GM19035 (cell line): ENCODE data around the gene CCR7.

Experiments
- ATAC-seq: cut with Tn5 transposase; IDR thresholded peaks from one replicate; pipeline ENCODE4 v1.9.1; 2021; ENCODE audit not compliant: unreplicated experiment

The CCR7 gene

DNA sequence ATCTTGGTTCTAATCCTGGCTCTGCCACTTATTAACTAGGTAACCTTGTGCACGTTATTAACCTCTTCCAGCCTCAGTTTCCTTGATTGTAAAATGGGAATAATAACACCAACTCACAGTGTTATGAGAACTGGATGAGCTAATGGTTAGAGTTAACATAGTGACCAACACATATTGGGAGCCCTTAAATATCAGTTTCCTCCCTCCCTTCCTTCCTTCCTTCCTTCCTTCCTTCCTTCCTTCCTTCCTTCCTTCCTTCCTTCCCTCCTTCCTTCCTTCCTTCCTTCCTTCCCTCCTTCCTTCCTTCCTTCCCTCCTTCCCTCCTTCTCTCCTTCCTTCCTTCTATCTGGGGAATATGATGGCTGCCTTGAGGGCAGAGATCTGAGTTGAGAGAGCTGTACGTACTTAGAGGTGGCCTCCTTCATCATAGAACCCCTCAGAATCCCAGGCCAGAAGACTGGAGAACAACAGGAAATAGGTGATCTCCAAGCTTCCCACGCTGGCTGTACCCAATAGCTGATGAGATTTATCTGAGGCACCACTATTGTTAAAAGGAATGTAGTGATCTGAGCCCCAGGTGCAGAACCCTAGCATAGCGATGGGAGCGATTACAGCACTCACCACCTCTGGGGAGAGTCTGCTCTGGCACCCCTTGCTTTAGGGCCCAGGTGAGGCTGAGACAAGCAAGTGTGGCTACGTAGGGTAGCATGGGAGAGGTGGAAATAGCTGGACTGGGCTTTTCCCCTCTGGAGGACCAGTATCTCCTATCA, 26.2 kb downstream of the CCR7 start:
- no peak for ATAC-seq

DNA sequence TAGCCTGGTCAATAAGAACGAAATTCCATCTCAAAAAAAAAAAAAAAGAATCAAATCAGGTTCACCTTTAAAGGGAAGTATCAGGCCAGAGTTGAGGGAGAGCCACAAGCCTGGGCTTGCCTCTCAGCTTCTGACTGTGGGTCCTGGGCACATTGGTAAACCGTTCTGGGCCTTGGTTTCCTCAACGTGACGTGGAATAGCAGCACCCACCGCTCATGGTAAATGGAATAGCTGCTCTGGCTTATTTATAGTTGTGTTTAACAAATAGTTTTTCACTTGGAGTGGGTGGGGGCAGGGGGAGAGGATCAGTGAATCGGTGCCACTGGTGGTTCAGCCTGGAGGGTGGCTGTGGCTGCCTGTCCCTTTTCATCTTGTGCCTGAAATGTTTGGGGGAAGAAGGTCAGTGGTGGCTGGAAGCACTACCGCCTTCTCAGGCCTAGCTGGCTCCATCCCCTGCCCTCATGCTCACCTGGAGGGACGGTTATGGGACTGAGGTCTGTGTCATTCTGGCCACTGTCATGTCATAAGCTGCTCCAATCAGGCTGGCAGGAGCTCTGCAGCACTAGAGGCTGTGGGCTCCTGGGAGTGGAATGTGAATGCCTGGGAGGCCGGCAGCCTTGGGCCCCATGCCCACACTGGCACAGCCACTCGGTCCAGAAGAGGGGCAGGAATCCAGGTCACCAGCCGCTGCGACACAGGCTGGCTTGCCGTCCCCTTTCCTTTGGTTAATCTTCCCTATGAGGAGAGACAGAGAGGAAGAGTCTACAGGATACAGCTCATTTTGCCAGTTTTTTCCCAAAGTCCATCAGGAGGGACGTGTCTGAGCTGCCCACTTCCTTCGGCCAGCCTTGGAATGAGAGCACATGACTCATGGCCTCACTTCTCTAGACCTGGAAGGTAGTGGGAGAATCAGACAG, 27.0 kb downstream of the CCR7 start:
- no peak for ATAC-seq

DNA sequence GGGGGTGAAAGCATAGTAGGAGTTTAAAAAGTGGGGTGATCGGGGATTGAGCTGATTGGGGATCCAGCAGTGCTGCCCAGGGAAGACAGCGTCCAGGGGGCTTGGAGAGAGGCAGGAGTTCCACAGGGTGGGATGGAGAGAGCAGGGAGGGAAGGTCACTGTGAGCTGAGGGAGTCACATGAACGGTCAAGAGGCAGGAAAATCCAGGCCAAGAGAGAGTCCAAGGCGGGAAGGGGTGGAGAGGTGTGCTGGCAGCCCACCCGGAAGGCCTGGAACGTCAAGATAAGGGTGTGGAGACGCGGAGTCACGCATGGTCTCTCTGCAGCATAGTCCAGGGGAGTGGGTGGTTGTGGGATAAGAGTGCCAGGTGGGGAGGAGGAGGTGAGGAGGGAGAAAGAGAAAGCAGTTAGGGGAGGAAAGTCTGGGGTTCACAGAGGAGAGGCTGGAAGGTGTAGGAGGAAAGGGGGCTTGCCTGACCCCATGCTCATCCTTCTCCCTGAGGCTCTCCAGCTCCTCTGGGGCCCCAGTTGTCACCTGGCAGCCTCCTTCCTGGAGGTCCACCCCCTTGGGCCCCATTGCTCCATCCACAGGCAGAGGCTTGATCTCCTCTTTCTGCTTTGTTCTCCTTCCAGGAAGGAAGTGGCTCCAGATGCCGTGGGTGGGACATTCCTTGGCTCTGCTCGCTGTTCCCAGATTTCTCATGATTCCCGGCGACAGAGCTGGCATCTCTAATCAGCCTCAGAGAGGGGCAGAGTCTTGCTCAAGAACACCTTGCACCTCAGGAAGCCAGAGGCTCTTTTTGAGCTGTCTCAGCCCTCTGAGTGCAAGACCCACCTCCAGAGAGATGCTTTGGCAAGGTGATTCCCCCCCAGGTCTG, 28.7 kb downstream of the CCR7 start:
- no peak for ATAC-seq

DNA sequence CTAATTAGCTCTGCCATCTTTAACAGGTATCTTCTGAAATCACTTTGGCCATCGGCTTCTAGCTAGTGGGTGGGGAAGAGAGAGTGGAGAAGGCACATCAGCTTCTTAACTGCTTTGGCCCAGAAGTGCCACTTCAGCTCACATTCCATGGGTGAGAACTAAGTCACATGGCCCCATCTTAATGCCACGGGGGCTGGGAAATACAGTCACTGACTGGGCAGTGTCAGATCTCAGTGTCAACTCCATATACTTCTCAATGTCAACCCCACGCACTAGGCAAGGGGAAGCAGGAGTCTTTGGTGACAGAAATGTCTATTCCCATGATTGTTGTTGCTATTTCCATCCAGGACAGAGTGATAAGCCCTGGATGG, 29.4 kb downstream of the CCR7 start:
- ATAC-seq, result no peak

DNA sequence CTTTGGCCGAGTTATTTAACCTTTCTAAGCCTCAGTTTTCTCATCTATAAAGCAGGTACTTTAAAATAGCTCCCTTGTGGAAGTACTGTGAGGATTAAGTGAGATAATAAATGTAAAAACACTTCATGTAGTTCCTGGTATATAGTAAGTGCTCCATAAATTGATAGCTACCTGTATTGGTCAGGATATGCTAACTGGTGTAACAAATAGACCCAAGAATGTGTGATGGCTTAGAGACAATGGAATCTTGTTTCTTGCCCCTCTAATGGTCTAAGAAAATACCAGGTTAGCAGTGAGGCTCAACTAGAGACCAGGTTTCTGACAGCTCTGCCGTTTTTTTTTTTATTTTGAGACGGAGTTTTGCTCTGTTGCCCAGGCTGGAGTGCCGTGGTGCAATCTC, 29.8 kb downstream of the CCR7 start:
- ATAC-seq, result no peak

DNA sequence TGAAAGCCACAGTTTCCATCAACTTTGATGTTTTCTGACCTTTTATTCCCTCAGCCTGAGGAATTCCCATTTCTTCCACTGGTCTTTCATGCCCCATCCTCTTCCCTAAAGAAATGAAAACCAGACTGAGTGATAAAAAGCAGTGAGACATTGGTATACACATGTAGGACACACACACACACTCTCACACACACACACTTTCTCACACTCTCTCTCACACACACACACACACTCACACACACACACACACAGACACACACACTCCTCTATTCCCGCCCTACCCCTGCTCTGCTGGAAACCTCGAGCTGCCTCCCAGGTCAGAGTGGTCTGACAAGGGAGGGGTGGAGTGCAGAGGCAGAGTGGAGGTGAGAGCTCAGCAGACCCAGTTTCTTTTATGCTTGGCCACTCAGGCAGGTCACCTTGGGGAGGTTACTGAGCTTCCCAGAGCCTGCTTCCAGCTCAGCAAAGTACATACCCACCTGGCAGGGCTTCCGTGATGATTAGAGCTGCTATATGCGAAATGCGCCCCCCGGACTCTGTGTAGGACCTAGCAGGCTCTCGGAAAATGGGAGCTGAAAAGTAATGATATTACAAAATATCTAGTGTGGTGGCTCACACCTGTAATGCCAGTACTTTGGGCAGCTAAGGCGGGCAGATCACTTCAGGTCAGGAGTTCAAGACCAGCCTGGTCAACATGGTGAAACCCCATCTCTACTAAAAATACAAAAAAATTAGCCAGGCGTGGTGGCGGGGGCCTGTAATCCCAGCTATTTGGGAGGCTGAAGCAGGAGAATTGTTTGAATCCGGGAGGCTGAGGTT, 30.7 kb downstream of the CCR7 start:
- ATAC-seq, result no peak

DNA sequence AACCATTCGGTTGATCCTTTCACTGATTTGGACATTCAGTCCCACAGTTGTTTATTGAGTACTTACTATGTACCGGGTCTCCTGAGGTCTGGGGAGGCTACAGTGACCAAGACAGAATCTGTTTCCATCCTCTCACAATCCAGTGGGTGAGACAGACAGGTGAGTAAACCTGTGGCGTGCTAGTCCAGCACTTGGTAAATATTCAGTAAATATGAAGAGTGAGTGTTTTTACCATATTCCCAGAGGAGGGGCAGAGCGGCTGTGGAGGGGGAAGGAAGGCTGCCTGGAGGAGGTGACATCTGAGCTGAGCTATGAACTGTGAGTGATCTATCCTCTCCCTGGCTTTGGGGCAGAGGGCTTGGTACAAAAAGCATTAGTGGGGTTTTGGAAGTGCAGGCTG, 31.4 kb downstream of the CCR7 start:
- no peak for ATAC-seq

DNA sequence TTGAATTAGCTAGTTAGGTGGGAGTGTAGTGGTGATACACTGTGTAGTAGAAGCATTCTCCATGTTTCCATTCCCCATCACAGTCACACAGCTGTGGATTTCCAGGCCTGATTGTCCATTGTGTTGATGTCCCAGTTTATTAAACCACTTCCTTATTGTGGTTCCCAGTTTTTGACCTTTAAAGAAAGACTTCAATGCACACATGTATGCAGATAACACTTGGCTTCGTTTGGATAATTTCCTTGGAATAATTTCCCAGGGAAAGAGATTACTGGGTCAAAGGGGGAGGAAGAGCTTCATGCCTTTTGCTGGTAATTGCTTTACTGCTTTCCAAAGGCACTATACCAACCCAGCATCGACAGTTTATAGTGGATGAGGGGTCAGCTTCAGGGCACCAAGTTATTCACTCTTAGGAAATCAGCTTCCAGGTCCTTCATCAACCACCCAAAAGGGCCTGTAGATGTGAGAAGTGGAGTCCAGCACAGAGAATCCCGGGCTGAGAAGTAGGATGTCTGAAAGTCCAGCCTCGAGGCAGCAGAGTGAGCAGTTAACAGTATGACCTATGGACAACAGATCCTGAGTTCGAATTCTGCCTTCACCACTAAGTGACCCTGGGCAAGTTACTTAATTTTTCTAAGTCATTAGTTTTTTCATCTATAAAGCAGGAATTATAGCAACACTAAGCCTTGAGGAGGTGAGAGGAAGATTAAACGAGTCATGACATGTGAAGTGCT, 32.6 kb downstream of the CCR7 start:
- no peak for ATAC-seq

DNA sequence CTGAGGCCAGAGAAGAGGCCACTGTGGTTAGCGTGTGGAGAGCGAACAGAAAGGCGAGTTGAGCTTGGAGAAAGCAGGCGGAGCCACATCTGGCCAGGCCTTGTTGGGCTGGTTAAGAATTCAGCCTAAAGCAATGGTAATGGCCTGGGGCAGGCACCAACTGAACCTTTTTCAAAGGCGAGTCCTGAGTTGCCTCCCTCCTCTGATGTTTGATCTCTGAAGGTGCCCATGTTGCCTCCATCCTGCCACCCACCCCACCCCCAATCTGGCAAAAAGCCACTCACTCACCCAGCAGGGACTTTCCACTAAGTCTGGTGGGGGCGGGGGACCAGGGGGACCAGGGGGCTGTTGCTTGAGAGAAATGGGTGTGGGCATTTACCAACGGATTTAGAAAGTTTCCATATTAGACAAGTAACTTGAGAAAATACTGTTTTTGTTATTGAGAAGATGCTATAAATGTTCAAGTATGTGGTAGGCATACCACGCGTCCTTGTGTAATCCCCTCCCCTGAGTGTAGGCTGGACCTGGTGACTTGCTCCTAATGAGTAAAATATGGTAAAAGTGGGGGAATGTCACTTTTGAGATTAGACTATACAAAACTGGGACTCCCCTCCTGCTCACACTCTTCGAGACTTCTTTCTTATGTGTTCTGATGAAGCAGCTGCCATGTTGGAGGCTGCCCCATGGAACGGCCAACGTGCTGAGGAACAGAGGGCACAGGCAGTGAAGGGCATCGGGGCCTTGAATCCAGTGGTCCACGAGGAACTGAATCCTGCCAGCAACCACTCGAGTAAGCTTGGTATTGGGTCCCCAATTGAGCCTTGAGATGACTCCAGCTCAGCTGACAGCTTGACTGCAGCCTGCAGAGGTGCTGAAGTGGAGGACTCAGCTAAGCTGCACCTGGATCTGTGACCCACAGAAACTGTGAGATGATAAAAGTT, 34.0 kb downstream of the CCR7 start:
- ATAC-seq, result no peak

DNA sequence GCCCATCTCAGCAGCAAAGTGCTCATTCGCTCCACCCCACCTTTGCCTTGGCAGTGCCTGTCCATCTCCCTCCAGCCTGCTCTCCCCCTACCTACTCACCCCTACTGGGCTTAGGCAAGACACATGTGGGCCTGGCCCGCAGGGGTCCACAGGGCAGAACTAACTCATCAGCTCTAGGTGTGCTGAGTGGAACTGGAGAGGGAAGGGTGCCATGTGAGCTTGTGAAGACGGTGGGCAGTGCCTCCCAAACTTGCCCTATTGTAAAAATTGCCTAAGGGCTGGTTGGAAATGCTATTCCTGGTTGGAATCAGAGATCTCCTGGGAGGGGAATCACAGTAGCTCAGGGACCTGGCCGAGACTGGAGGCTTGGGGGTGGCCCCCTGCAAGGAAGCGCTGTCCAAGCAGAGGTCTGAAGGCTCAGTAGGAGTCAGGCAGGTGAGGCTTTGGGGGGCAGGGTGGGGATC, 34.7 kb downstream of the CCR7 start:
- no peak for ATAC-seq

DNA sequence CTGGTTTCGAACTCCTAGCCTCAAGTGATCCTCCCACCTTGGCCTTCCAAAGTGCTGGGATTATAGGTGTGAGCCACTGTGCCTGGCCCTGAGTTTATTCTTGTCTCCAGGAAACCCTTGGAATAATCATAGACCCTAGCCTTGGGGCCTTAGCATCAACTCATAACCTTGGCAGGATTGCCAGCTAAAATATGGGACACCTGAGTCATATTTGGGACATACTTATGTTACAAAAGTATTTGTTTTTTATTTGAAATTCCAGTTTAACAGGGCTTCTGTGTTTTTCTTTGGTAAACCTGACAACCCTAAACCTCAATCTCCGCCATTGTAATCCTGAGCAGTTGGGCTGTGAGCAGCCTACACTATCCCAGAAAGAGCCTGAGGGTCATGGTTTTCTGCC, 35.3 kb downstream of the CCR7 start:
- no peak for ATAC-seq

DNA sequence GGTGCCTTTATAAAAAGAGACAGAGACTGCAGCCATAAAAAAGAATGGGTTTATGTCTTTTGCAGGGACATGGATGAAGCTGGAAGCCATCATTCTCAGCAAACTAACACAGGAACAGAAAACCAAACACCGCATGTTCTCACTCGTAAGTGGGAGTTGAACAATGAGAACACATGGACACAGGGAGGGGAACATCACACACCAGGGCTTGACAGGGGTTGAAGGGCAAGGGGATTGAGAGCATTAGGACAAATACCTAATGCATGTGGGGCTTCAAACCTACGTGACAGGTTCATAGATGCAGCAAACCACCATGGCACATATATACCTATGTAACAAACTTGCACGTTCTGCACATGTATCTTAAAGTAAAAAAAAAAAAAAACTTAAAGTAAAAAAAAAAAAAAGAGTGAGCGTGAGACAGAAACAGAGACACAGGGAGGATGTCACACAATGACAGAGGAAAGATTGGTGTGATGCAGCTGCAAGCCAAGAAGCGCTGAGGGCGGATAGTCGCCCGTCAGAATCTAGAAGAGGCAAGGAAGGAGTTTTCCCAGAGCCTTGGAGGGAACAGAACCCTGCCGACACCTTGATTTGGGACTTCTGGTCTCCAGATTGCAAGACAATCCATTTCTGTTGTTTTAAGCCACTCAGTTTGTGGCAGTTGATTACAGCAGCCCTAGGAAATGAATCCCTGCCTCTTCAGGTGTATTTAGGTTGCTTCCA, 36.4 kb downstream of the CCR7 start:
- no peak for ATAC-seq

DNA sequence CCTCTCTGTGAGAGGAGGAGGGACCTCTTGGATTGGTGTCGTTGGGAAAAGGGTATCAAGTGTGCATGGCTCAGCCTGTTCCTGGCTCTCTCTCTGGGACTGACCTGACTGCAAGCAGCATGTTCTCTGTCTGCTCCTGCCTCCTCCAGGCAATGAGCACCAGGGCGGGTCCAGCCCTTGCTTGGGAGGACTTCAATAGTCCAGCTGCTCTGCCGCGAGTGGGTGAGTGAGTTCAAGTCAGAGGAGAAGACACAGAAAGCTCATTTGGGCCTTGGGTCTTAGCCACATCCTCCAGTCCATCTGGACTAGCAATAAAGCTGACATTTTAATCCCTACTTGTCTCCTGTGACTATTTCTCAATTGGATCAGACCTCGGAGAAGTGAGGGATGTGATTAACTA, 38.6 kb downstream of the CCR7 start:
- ATAC-seq, result no peak

DNA sequence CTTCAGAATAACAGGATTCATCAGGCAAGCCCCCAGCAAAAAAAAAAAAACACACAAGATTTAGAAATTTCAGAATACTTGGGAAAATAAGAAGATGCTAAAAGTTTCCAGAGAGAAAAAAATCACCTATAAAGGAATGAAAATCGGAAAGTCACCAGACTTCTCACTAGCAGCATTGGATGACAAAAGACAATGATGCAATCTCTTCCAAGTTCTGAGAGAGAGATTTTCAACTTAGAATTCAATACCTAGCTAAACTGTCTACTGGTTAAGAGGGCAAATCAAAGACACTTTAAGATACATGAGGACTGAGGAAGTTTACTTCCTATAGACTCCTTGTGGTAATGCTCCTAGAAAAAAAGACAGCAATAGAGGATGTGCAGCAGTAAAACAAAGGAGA, 40.0 kb downstream of the CCR7 start:
- no peak for ATAC-seq

DNA sequence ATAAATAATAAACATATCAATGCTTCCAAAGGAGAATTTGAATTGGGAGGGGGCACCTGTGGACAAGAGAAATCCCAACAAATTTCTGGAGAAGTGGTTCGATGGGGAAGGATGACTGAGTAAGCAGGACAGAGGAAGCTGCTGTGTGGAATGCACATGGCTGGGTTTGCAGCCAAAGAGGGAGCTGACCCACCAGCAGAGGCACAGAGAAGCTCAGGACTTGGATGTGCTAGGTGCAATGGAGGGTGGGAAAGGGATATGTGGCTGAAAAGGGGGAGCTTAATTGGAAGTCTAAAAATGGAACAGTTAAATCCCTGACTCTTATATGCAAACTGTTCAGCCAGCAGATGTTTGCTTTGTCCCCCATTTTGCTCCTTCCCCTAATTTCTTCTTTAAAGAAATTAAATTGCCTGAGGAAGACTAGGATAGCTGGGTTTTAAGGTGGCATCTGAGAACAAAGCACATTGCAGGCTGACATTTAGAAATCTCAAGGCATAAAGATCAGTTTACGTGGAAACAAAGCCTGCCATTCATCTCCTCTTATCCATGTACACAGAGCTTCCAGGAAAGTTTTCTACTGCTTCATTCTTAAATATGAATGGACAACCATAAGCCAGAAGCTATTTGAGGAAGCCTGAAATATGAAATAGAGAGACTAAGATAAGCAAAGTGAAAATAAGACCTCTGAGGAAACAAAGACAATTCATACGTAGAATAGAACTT, 40.9 kb downstream of the CCR7 start:
- no peak for ATAC-seq

DNA sequence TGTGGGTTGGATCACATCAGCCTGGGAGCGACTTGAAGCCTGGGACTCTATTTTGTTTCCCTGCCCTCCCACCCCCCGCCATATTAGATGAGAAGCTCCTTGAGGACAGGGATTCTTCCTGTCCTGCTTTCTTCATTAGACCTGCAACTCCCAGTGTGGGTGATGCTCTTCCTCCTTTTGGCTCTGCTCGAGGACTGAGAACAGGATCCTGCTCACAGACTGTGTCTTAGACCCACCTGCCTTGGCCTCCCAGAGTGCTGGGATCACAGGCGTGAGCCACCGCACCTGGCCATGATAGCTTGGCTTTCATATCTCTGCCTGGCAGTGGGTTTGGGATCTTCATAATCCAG, 42.3 kb downstream of the CCR7 start:
- ATAC-seq, result no peak

DNA sequence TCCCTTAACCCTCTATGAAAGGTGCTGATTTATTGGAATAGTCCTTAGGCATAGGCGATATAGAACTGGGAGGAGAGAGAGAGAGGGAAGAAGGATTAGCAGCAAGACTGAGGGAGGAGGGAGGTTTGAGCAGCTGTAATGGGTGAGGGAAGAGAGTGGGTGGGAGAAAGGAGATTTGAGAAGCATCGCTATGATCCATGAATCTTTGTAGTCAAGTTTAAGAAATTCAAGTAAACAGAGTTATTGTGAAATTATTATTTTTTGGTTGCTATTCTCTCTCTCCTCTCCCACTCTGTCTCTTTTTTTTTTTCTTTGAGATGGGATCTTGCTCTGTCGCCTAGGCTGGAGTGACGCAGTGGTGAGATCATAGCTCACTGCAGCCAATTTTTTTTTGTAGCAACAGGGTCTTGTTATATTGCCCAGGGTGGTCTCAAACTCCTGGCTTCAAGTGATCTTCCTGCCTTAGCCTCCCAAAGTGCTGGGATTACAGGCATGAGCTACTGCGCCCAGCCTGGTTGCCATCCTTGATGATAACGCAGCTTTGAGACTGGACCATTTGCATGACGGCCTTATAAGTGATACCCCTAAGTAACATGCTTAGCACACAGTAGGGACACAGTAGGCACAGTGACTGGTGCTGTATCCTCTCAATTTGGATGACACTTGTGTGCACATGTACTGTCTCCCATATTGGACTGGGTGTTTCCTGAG, 42.9 kb downstream of the CCR7 start:
- ATAC-seq, result no peak
